Activated B cell treated with CpG ODN at 0.5 μM for 24 hours (primary cell): ENCODE measurements around the gene TMEM253. TPM values are rescaled to one million over a fixed set of nuclear protein-coding genes. Genes with fewer than 3 reads are reported as not detected.

Experiments
- ATAC-seq: fragments of 200-7000 bp; cut with Tn5 transposase; one replicate; pipeline ENCODE4 v1.10.0; 2021; ENCODE audit warnings: low read depth, mild to moderate bottlenecking, moderate library complexity
- CTCF ChIA-PET: fragments of 350-600 bp; sonication (Branson Sonifier 250); formaldehyde crosslinking; loops from one replicate; lab custom pipeline; 2021; ENCODE audit warnings: antibody characterized with exemption; lab: Charles Lee
- POLR2A ChIA-PET: fragments of 350-600 bp; sonication (Branson Sonifier 250); formaldehyde crosslinking; loops from one replicate; lab custom pipeline; 2021; ENCODE audit warnings: antibody characterized with exemption; lab: Charles Lee
- DNase-seq: peaks from one replicate; pipeline ENCODE4 v3.0.0; 2022
- H3K27ac Mint-ChIP-seq: one replicate; pipeline ENCODE4 v1.8.0; 2020; ENCODE audit warnings: mixed read lengths
- H3K27me3 Mint-ChIP-seq: one replicate; pipeline ENCODE4 v1.8.0; 2021; ENCODE audit warnings: mixed read lengths
- H3K36me3 Mint-ChIP-seq: one replicate; pipeline ENCODE4 v1.8.0; 2021; ENCODE audit warnings: low read depth, mixed read lengths
- H3K4me1 Mint-ChIP-seq: one replicate; pipeline ENCODE4 v1.8.0; 2021; ENCODE audit warnings: mixed read lengths
- H3K4me3 Mint-ChIP-seq: one replicate; pipeline ENCODE4 v1.8.0; 2020; ENCODE audit warnings: mild to moderate bottlenecking, mixed read lengths
- H3K9me3 Mint-ChIP-seq: one replicate; pipeline ENCODE4 v1.8.0; 2020; ENCODE audit warnings: mixed read lengths
- CTCF ChIP-seq: fragments of 200-600 bp; IDR thresholded peaks from one replicate; pipeline ENCODE4 v1.8.0; 2022; ENCODE audit warnings: antibody characterized with exemption, mild to moderate bottlenecking
- intact Hi-C: fragments of 100-400 bp; cut with micrococcal nuclease; formaldehyde crosslinking; loops from one replicate; pipeline ENCODE4 v1.15.1; 2024
- total RNA-seq: library from RNA; stranded (reverse); gene quantifications from 2 replicates; pipeline ENCODE4 v1.2.3, GENCODE V29; 2022

Gene TMEM253
- total RNA-seq, 1 donor from 2014 or later: not detected

GRCh38 chr14:21096438-21096837, 4.4 kb upstream of the TMEM253 start:
- no peaks in the 10 kb centered on the region for H3K9me3 Mint-ChIP-seq
- ATAC-seq (no peak), DNase-seq (no peak)
- no peak for TF ChIP-seq CTCF
- intact Hi-C loops: no loop called here
- CTCF ChIA-PET: interaction anchor here (1.0 to 7.4 kb wide), 6 partner anchors 8 to 82 kb away, joined by 4 to 142 read pairs (median 8); partner anchors contain the start of gene ARHGEF40
- peak overlapping the region; percentile 20 for H3K4me3 Mint-ChIP-seq
- POLR2A ChIA-PET: interaction anchor here (1.6 to 1.7 kb wide), 2 partner anchors 26 to 29 kb away, joined by 3 to 5 read pairs; partner anchors contain the start of gene ARHGEF40
- H3K27ac Mint-ChIP-seq: no peak overlapping the region
- peaks cover 10% of the 10 kb centered on the region for H3K27me3 Mint-ChIP-seq
- no peaks in the 10 kb centered on the region for H3K36me3 Mint-ChIP-seq
- H3K4me1 Mint-ChIP-seq: peaks cover 20% of the 10 kb centered on the region

- ATAC-seq (no peak), DNase-seq (no peak)
- TF ChIP-seq CTCF: no peak
- H3K4me1 Mint-ChIP-seq: peaks cover 18% of the 10 kb centered on the region
- POLR2A ChIA-PET: interaction anchor here (0.7 to 1.6 kb wide), 3 partner anchors 26 to 28 kb away, joined by 3 to 5 read pairs (median 3); partner anchors contain the start of gene ARHGEF40
- peaks cover 12% of the 10 kb centered on the region for H3K27me3 Mint-ChIP-seq
- CTCF ChIA-PET: interaction anchor here (1.8 to 7.4 kb wide), 4 partner anchors 9 to 83 kb away, joined by 4 to 142 read pairs (median 18); partner anchors contain the start of gene ARHGEF40
- intact Hi-C loops: no loop called here
- no peaks in the 10 kb centered on the region for H3K9me3 Mint-ChIP-seq
- no peak overlapping the region for H3K27ac Mint-ChIP-seq
- H3K36me3 Mint-ChIP-seq: no peaks in the 10 kb centered on the region
- H3K4me3 Mint-ChIP-seq: peak overlapping the region; percentile 71
These were observed 3.8 kb upstream of the TMEM253 start for GRCh38 chr14:21096978-21097635.

- Mint-ChIP-seq H3K27ac (no peak overlapping the region), H3K27me3 (peaks cover 12% of the 10 kb centered on the region), H3K9me3 (no peaks in the 10 kb centered on the region), H3K4me1 (peaks cover 15% of the 10 kb centered on the region), H3K4me3 (peak overlapping the region; percentile 71), H3K36me3 (no peaks in the 10 kb centered on the region)
- ChIA-PET POLR2A (interaction anchor here (0.6 to 1.6 kb wide), 5 partner anchors 26 to 413 kb away, joined by 3 to 5 read pairs (median 4); partner anchors contain the start of gene ARHGEF40), CTCF (interaction anchor here (1.8 to 7.4 kb wide), 3 partner anchors 27 to 83 kb away, joined by 6 to 142 read pairs (median 30); partner anchors contain the start of gene ARHGEF40)
- TF ChIP-seq CTCF: no peak
- intact Hi-C loops: no loop called here
- DNase-seq (no peak), ATAC-seq (no peak)
These were observed 3.2 kb upstream of the TMEM253 start for GRCh38 chr14:21097636-21098075.

GRCh38 chr14:21098076-21098891, 2.6 kb upstream of the TMEM253 start, which contains the start of gene ZNF219:
Gene ZNF219 (minus strand): TSS chr14:21098655. CDS start chr14:21093591, 5,064 bp downstream.
- DNase-seq (peak; percentile 43), ATAC-seq (peak; percentile 60)
- Mint-ChIP-seq H3K4me1 (peaks cover 14% of the 10 kb centered on the region), H3K36me3 (no peaks in the 10 kb centered on the region), H3K27me3 (peaks cover 12% of the 10 kb centered on the region), H3K4me3 (peak within 1 kb of the TSS; percentile 76), H3K9me3 (no peaks in the 10 kb centered on the region), H3K27ac (no peak within 1 kb of the TSS)
- TF ChIP-seq CTCF: no peak
- intact Hi-C loops: no loop called here
- POLR2A ChIA-PET: interaction anchor here (0.6 to 1.6 kb wide), 5 partner anchors 27 to 413 kb away, joined by 3 to 5 read pairs (median 4); partner anchors contain the start of gene ARHGEF40
- CTCF ChIA-PET: interaction anchor here (1.8 to 7.4 kb wide), 3 partner anchors 27 to 84 kb away, joined by 6 to 142 read pairs (median 30); partner anchors contain the start of gene ARHGEF40
